ENCODE measurements around the gene FAT3. TPM values are rescaled to one million over a fixed set of nuclear protein-coding genes. Genes with fewer than 3 reads are reported as not detected.

FAT3 gene
- total and polyA plus RNA-seq, 2 of the 13 experiments (the other 11 are each of a cell fraction or from before 2014, with no cell fraction given): not detected

GRCh38 chr11:92226331-92227229, 2.0 kb downstream of the FAT3 start:
- Histone ChIP-seq H2AFZ (ENCODE audit: low read length) (no peak overlapping the region), H3K27me3 (ENCODE audit: control insufficient read depth in 1 of 2, insufficient read depth in 2 of 2, low read length in 2 of 2) (peaks cover 5 to 34% of the 10 kb centered on the region in 2 experiments; a peak in 4 of 5 replicates)

More at GRCh38 chr11:92226331-92227229, 2.0 kb downstream of the FAT3 start:
- no TSS peak for BruUV-seq (replicated peaks)
- FAIRE-seq (no peak), DNase-seq (ENCODE audit: low spot score) (no peak), ATAC-seq (no peak)
- H3K79me2 ChIP-seq (ENCODE audit: insufficient read depth, low read length): no peaks in the 10 kb centered on the region
- CTCF ChIA-PET (ENCODE audit: low intra/inter-chr PET ratio, low total read pairs): no interaction called here
- intact Hi-C loops (cut with micrococcal nuclease; ENCODE audit: unreplicated experiment): no loop called here
- H3K9ac ChIP-seq (ENCODE audit: insufficient read depth, low read depth, low read length): no peak overlapping the region
- H4K20me1 ChIP-seq (ENCODE audit: insufficient read depth, low read length): no peaks in the 10 kb centered on the region
- POLR2A ChIA-PET: no interaction called here
- no peak for TF ChIP-seq ZNF138 (CRISPR knock-in tag; IDR thresholded peaks at IDR 0.05; ENCODE audit: low read depth)
- TF ChIP-seq CBFB (CRISPR knock-in tag; IDR thresholded peaks at IDR 0.05): no peak
- no peak for TF ChIP-seq DRAP1 (CRISPR knock-in tag; IDR thresholded peaks at IDR 0.05)
- TF ChIP-seq TCF7 (IDR thresholded peaks at IDR 0.05; ENCODE audit: low read depth): no peak
- TF ChIP-seq KAT8 (CRISPR knock-in tag; IDR thresholded peaks at IDR 0.05): no peak
- no peak for TF ChIP-seq SMARCC2 (IDR thresholded peaks at IDR 0.05)
- no peak for TF ChIP-seq EEA1 (CRISPR knock-in tag; IDR thresholded peaks at IDR 0.05; ENCODE audit: borderline replicate concordance)
- TF ChIP-seq ZFY (CRISPR knock-in tag; IDR thresholded peaks at IDR 0.05): no peak
- no peak for TF ChIP-seq TRAFD1 (CRISPR knock-in tag; IDR thresholded peaks at IDR 0.05; ENCODE audit: borderline replicate concordance)
- TF ChIP-seq CAMTA2 (CRISPR knock-in tag; IDR thresholded peaks at IDR 0.05; ENCODE audit: borderline replicate concordance): no peak
- TF ChIP-seq UBTF (CRISPR knock-in tag; IDR thresholded peaks at IDR 0.05): no peak
- no peak for TF ChIP-seq ZNF644 (CRISPR knock-in tag; IDR thresholded peaks at IDR 0.05; ENCODE audit: low read depth)
- no peak for TF ChIP-seq USF2 (IDR thresholded peaks at IDR 0.05; ENCODE audit: low read depth, low read length)
- no peak for TF ChIP-seq USF2 (CRISPR knock-in tag; IDR thresholded peaks at IDR 0.05; ENCODE audit: borderline replicate concordance)
- H3K4me2 ChIP-seq (ENCODE audit: low read depth, low read length): no peak overlapping the region
- H3K27ac ChIP-seq (ENCODE audit: extremely low read length, insufficient read depth, low read length): no peak overlapping the region
- no peak overlapping the region for H3K4me3 ChIP-seq (replicated peaks in 1 of 3; ENCODE audit: insufficient read depth in 1 of 3, low read depth in 2 of 3, low read length in 3 of 3)
- H3K4me1 ChIP-seq (ENCODE audit: insufficient read depth, low read length): no peaks in the 10 kb centered on the region
- WGBS (ENCODE audit: low lambda C conversion rate): 32% methylated on average over 35 of the region's 65 CpGs
- H3K36me3 ChIP-seq (replicated peaks in 1 of 2; ENCODE audit: control insufficient read depth in 1 of 2, insufficient read depth in 2 of 2, low read length in 2 of 2): no peaks in the 10 kb centered on the region
- H3K9me3 ChIP-seq (ENCODE audit: low read length): no peaks in the 10 kb centered on the region
- in situ Hi-C loops (cut with HindIII; ENCODE audit: extremely low pct_ligation_motif_present, low pct_unique_long_range_greater_than_20kb): no loop called here
